Stimulated activated CD8-positive, alpha-beta memory T cell treated with anti-CD3 and anti-CD28 coated beads, Interleukin-15, amount 100 ng/mL, for 4 hours (primary cell): ENCODE data around the gene ANXA2R.
"Not testable (repeated sequence)": the region's sequence is repeated elsewhere in the genome, so short reads cannot be mapped to it uniquely, and the experiment has no call there.

Experiments used
- DNase-seq, 2 donors: peaks; one replicate each; pipeline ENCODE4 v3.0.0-alpha.2; 2020; ENCODE audit warnings: low read depth in 2 of 2

ANXA2R gene

DNA sequence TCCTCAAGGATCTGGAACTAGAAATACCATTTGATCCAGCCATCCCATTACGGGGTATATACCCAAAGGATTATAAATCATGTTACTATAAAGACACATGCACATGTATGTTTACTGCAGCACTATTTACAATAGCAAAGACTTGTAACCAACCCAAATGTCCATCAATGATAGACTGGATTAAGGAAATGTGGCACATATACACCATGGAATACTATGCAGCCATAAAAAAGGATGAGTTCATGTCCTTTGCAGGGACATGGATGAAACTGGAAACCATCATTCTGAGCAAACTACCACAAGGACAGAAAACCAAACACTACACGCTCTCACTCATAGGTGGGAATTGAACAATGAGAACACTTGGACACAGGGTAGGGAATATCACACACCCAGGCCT, 19.9 kb upstream of the ANXA2R start:
- DNase-seq = not testable (repeated sequence)

DNA sequence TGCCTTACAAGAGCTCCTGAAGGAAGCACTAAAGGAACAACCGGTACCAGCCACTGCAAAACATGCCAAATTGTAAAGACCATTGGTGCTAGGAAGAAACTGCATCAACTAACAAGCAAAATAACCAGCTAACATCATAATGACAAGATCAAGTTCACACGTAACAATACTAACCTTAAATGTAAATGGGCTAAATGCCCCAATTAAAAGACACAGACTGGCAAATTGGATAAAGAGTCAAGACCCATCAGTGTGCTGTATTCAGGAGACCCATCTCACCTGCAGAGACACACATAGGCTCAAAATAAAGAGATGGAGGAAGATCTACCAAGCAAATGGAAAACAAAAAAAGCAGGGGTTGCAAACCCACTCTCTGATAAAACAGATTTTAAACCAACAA, 15.0 kb upstream of the ANXA2R start:
- DNase-seq = not testable (repeated sequence)

DNA sequence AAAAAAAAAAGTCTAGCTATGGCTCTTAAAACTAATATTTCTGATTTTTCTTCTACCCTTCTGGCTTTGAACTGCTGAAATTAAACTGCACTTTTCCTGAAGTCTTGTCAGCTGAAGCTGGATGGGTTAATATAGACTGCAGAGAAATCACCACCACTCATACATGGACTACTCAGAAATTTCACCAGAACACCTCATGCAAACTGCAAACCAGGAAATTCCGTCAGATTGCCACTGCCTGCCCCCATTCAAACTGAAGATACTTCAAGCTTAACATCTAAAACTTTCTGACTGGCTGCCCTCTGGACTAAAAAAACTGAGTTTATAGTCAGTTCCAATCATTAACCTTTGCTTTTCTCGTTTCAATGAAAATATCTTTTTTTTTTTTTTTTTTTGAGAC, 11.6 kb upstream of the ANXA2R start:
- DNase-seq = no peak

DNA sequence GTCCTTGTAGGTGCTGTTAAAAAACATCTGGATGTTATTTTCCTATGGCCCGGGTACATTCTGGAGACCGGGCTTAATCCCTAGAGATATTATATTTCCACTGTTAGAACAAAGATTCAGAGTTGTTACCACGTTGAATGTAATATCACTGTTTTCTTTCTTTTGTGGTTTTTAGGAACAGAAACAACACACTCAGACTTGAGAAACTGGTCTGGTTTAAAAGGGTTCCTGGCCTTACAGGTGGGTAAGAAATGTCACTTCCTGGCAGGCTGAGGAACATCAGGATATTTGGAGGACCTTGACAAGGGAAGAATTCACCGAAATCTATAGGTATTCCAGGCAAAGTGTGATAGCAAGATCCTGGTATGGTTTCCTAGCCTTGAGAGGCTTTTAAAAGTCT, 10.3 kb upstream of the ANXA2R start:
- DNase-seq = no peak

DNA sequence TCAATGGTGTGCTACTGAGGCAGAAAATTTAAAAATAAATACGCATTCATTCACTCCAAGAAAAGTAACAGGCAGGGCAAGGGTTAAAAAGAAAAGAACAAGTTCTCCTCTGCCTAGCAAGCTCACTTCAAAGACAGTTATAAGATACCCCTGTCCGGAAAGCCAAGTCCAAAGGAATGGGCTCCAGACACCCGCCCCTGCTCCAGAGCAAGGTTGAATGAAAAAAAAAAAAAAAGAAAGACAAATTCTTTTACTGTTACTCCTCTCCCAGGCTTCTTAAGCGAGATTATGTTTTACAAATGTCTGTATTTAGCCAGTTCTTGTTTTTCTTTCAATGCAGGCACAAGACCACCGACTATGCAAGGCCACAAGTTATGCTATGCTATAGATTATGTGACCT, 9.1 kb upstream of the ANXA2R start:
- DNase-seq = no peak

DNA sequence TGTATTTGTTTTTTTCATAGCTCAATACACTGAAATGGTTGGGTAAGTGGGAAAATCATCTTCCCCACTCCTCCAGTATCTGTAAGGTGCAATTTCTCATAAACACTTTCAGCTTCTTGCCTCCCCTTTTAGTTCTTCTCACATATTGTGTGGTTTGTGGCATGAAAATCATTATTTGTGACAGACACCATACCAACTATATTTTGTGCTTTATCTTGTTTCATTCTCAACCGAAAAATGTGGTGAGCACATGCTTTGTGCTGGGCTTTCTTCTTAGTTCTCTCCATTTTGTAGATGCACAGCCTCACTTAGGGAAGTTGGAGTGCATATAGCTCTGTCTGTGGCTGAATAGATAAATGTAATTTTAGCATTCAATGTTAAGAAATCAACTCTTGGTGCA, 6.4 kb upstream of the ANXA2R start:
- no peak for DNase-seq

DNA sequence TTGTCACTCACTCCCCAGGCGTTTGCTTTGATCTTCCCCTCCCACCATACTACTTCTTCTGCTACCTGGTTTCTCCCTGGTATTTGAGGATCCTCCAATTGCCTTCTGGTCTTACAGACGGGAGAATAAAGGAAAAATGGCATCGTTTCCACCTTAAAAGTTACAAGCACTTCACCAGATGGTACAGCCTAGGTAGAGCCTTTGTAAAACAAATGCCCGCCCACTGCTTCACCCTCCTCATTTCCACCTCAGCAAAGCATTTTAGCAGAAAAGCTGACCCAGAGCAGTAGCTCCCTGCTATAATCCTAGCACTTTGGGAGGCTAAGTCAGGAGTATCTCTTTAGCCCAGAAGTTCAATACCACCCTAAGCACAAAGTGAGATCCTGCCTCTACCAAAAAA, 5.1 kb upstream of the ANXA2R start:
- DNase-seq = no peak

DNA sequence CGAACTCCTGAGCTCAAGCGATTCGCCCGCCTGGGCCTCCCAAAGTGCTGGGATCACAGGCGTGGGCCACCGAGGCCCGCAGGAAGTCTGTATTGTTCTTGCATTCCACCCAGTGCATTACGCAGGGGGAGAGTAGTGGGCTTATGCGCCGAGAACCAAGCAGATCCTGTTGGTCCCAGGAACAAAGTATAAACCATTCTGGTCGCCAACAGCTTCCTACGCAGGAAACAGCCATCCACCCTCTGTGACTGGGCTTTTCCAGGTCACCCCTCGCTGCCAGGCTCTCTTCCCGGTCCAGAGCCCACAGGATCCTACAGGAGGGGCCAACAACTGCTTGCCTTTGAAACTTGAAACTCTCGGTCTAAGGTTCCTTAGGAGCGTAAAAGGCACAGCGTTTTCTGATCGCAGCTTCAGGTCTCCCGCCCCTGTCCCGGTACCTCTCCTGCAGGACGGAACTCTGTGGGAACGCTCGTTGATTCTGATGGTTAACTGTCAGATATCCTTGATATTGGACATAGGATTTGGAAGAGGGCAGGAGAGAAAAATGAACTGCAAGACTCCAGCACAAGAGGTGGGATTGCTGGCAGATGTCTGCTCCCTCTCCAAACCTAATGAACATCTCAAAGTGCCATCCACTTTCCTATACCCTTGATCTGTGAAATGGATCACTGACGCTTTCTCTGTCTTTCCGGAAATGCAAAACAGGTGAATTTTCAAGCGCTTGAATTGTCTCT, 4.2 kb upstream of the ANXA2R start:
- DNase-seq = no peak

DNA sequence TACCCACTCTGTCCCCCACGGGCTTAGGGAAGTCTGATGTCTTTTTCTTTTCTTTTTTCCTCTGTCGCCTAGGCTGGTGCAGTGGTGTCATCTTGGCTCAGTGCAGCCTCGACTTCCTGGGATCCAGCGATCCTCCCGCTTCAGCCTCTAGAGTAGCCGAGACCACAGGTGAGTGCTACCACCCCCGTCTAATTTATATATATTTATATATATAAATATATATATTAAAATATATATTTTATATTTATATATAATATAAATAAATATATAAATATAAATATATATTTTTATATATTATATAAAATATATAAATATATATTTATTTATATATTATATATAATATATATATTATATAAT, 3.3 kb upstream of the ANXA2R start:
- DNase-seq = no peak

DNA sequence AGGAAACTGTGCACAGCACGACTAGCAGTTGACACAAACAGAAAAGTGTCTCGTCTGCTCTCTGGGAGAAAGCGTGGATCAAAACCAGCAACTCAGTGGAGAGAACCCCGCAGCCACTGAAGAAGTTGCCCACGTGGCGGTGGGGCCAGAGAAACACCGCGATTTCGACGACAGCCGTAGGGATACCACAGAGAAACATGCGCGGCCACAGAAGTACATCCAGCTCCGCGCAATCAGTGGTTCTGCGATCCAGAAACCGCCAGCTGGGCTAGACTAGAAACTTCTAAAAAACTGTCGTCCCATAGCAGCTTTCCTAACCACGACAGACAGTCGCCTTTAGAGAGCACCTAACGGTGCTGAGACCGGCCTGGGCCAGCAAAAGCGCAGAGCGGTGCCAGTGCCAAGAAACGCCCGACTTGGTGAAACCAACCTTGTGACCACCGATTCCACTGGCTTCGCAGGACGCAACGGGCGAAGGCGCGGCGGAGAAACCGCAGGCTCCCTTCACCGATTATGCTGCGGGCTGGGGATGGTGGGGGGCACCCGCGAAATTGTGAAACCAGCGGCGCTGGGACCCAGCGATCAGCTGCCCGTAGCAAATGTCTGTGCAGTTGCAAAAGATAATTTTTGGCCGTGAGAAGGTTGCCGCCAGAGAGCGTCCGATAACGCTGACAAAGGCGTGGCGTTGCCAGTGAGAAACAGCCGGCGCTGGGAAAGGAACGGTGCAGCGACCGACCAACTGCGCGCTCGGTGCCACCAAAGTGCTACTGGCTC, 2.7 kb upstream of the ANXA2R start:
- peak in 1 of 2 donors; percentile 45 for DNase-seq

DNA sequence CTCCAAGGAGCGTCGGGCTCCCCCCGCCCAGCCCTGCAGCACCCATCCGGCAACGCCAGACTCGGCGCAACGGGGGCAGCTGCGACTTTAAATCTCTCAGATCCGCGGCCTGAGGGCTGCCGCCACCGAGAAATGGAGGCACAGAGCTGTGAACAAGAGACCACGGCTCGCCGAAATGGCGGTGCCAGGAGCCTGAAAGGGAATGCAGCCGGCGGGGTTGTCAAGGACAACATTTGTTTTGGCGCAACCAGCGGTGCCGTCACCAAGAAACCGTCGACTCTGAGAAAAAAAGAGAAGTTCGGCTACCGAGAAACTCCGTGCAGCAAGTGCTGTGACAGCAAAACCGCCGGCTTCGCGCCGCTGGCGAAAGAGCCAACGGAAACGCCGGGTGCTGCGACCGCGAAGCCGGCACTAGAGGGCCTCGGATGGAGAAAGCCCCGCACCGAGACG, 2.1 kb upstream of the ANXA2R start:
- peak; percentile 50 to 64 for DNase-seq

DNA sequence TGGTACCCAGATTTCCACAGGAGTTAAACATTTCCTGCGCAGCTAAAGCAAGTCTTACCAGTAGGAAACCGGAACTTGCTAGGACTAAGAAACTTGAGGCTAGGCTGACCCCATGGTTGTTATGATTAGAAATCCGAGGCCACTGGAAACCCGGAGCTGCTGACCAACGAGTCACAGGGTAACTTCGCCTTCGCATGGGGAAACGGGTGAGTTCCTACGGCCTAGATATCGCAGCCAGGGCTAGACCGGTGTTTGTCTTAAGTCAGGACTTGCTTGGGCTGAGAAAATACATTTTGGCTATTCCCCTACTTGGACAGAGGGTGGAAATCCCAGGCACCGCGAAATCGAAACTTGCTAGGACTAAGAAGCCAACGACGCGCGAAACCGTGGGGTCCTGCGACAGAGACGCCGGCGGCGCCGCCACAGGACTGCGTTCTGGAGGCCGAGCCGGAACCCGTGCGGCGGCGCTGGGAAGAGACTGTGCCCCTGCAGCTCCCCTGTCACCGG, 1.6 kb upstream of the ANXA2R start:
- DNase-seq = no peak

DNA sequence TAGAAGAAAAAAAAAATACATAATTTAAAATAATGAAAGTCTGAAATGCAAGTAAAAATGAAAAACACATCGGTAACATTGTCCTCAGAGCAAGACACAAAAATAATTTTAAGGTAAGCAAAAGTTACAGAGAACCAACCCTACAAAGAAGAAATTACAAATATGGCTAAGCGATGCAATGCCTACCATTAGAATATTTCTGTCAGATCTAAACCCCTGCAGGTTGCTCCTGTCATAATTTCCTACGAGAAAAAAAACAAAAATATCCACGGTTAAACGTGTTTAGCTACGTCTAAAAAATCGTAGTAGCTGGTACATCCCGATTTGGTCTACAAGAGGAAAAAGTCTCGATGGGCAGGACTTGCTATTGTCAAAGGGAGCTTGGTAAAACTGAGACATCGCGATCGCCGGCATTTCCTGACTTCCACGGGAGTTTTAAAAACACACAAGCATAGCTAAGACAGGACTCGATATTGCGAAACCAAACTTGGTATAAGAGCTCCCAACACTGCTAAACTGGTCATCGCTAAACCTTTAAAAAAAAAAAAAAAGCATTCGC, 1.1 kb upstream of the ANXA2R start:
- DNase-seq = no peak

DNA sequence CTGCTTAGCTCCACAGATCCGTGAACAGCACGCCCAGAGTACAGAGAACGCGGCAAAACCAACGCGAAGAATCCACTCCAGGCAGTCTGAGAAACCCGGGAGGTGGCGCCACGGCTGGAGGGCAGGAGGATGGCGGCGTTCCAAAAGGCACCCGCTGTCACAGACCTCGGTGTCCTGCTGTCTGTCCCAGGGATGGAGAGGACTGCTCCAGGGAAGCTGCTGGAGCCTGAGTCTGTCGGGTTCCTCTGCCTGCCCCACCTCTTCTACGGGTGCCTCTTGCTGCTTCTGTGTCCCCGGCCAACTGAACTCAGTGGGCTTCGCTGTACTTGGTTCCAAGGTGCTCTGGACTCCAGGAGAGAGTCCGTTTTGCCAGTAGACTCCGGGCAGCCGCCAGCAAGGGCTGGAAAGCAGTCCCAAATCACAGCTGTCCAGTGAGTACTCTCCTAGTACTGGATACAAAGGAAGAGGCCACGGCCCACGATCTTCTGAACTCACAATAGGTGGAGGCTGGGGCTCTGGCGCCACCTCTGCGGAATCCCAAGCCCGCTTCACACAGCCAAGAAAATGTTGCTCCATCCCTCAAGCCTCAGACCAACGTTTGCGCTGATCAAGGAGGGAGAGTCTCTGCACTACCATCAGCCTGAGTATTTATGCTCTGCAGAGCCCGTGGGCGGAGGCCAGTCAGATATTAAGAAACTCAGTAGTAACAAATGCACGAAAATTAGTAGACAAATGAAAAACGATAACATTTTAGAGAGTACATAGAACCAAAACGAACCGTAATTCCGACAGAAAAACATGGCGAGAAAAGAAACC, 440 bp downstream of the ANXA2R start:
- DNase-seq = no peak

DNA sequence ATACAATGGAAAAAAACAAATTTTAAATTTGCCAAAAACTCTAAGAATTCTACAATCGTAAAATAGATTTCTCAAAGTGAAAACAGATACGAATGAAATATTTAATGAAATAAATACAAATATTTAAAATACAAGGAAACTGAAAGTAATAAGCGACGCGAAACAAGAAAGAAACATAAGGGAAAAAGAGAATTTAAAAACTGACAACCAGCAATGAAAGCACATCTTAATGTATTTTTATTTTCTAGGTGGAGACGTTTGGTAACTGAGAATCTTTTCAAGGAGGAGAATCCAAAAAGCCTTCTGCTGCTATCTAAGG, 1.0 kb downstream of the ANXA2R start:
- DNase-seq = no peak

DNA sequence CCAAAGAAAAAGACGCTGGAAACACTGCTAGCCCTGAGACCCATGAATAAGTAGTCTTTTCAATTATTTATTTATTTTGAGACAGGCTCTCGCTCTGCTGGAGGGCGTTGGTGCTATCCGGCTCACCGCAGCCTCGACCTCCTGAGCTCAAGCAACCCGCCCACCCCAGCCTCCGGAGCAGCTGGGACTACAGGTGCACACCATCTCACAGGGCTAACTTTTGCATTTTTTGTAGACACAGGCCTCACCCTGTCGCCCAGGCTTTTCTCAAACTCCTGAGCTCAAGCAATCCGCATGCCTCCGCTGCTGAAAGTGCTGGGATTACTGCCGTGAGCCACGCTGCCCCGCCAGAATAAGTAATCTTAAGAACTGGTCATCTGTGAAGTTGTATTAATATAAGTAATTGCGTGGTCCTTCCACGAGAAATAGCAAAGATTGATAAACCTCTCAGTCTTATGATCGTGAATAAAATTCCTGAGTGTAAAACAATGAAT, 1.6 kb downstream of the ANXA2R start:
- no peak for DNase-seq

DNA sequence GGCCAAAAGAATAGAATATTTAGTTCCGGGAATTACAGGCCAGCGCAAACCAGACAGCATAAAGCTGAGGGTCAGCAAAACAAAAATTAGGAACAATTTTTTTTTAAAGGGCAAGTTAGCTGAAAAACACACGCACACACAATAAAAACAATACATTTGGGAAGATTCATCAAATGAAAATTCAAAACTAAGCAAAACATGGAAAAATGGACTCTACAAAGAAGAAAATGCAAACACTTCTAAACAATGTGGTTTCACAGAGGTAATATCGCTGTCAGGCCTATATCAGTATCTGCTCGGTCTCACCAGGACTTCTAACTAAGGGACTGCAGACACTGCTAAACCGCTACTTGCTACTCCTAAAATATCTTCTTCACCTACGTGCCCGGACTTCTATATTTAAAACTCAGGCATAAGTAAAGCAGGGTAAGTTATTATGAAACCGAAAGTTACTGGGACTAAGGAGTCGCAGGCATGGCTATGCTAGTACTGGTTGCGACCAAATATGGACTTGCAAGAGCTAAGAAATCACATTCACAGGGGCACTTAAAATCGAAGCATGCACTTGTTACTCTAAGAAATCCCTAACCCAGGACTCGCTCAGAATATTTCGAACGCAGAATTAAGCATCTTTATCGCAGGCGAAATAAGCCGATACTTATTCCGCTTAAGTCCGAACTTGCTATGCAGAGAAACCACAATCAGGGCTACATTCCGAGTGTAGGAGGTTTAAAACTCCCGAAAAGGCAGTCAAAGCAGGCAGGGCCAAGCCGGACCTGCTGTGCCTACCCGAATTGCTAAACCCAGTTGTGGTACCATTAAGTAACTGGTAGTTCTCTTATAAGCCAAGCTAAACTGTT, 2.3 kb downstream of the ANXA2R start:
- DNase-seq = no peak

DNA sequence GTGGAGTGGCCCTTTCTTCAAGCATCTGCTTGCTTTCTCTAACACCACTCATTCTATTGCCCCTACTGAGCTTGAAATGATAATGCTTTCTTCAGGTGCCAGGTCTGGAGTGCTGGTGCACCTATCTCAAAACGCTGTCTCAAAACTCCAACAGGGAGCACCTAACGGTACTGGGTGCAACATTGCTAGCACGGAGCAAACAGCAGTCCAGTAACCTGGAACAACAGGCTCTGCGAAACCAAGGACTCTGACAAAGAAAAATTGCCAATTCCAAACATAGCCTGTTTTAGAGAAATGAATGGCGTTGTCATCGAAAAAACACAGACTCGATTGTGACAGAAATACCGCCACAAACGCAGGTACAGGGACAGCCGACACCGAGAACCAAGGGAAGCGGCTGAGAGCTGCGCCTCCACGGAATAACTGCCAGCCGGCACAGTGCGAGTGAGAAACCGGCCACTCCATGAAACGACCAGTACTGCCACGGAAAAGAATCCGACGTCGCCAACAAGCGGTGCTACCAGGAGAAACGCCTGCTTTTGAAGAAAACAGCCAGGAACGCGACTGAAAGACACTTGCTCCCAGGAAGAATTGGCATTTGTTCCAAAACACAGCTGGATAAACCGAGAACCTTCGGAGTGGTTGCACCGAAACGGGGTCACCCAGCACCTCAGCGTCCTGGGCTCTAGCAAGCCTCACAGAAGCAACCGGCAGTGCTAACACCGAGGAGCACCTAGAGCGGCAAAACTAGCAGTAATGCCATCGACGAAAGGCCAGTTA, 3.1 kb downstream of the ANXA2R start:
- no peak for DNase-seq

DNA sequence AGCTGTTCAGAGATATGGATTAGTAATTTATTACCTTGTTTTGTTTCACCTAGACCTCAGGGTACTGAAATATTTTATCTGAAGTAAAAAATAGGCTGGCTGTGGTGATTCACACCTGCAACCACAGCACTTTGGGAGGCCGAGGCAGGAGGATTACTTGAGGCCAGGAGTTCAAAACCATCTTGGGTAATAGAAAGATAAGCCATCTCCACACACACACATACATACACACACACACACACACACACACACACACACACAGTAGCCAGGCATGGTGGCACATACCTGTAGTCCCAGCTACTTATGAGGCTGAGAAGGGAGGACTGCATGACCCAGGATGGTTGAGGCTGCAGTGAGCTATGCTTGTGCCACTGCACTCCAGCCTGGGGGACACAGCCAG, 3.7 kb downstream of the ANXA2R start:
- DNase-seq = no peak

DNA sequence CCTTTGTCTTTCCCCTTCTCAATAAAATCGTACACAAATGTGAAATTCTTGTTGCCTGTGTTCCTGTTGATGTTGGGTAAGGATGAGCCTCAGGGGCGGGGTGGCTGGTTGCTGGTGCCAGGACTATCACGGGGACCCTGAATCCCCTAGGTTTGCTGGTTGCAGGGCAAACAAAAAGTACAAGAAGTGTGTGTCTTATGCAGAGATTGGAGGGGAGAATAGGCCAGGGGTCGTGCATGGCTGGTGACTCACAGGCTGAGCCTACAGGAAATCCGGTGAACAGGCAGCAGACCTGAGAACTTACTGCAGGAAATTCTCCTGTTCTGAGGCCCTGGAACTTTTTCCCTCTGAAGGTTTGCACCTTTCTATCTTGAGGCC, 5.5 kb downstream of the ANXA2R start:
- DNase-seq = no peak
